Adrenal gland (tissue), 5 donors: ENCODE measurements around the gene ITPR1.

Source experiments
- POLR2A ChIP-seq, 2 donors: fragments of 450-650 bp; IDR thresholded peaks; one replicate each; pipeline ENCODE4 v1.6.1; 2017; ENCODE audit warnings: antibody characterized with exemption in 2 of 2, mild to moderate bottlenecking in 2 of 2, moderate library complexity in 1 of 2
- TF ChIP-seq, protein P1 (sequence below), 6 experiments: fragments of 450-650 bp in 4 of 6; fragments of 200-600 bp in 2 of 6; sonication (generic) in 1 of 6; IDR thresholded peaks; 1 replicate in 5 of 6; 2 replicates in 1 of 6; pipeline versions ENCODE4 v1.5.1 to v1.8.0; 2016 to 2021; ENCODE audit warnings: antibody characterized with exemption in 6 of 6, mild to moderate bottlenecking in 2 of 6, moderate library complexity in 1 of 6
- donor health status: DM: no; HTN: no; CAD: no.

DNA sequence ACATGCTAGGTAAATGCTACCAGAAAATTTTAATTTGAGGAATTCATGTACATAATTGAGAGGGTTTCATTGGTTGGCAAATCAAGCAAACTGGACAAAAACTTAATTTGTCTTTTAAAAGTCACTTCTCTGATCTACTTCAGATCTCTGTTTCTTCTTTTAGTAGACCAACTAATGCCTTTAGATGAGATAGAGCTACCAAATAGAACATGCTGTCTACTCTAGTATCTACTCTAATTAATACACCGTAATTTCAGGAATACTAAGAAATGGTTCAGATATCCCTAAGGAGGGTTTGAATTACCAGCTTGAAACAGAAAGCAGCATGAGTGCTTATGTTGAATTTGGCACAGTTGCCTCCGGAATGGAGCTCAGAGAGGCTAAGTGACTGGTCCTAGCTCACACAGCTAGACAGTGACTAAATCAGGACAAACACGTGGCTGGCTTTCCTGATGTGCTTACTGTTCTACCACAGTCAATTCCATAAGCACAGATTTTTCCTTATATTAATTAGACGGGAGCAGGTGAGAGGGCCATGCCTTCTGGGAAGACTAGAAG lies 225.1 kb downstream of the ITPR1 start:
- TF ChIP-seq, protein P1, sequence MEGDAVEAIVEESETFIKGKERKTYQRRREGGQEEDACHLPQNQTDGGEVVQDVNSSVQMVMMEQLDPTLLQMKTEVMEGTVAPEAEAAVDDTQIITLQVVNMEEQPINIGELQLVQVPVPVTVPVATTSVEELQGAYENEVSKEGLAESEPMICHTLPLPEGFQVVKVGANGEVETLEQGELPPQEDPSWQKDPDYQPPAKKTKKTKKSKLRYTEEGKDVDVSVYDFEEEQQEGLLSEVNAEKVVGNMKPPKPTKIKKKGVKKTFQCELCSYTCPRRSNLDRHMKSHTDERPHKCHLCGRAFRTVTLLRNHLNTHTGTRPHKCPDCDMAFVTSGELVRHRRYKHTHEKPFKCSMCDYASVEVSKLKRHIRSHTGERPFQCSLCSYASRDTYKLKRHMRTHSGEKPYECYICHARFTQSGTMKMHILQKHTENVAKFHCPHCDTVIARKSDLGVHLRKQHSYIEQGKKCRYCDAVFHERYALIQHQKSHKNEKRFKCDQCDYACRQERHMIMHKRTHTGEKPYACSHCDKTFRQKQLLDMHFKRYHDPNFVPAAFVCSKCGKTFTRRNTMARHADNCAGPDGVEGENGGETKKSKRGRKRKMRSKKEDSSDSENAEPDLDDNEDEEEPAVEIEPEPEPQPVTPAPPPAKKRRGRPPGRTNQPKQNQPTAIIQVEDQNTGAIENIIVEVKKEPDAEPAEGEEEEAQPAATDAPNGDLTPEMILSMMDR (IDR thresholded peaks at IDR 0.05): no peak
- no peak for TF ChIP-seq POLR2A (IDR thresholded peaks at IDR 0.05)
